ENCODE results near the gene CDH8.

DNA sequence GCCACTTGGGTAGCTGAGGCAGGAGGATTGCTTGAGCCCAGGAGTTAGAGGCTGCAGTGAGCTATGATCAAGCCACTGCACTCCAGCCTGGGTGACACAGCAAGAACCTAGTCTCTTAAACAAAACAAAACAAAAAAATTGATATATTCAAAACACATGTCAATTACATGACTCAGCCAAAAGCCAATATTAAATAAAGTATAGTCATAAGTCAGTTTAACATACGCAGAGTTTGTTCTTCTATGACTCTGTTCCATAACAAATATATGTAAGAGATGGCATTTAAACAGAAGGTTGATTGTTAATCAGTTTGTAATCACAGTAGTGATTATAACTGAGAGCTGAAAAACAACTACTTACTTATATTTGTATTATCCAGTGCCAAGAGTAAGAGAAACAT lies 106.5 kb downstream of the CDH8 start:
- TF ChIP-seq, protein P1, sequence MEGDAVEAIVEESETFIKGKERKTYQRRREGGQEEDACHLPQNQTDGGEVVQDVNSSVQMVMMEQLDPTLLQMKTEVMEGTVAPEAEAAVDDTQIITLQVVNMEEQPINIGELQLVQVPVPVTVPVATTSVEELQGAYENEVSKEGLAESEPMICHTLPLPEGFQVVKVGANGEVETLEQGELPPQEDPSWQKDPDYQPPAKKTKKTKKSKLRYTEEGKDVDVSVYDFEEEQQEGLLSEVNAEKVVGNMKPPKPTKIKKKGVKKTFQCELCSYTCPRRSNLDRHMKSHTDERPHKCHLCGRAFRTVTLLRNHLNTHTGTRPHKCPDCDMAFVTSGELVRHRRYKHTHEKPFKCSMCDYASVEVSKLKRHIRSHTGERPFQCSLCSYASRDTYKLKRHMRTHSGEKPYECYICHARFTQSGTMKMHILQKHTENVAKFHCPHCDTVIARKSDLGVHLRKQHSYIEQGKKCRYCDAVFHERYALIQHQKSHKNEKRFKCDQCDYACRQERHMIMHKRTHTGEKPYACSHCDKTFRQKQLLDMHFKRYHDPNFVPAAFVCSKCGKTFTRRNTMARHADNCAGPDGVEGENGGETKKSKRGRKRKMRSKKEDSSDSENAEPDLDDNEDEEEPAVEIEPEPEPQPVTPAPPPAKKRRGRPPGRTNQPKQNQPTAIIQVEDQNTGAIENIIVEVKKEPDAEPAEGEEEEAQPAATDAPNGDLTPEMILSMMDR (IDR thresholded peaks at IDR 0.05; ENCODE audit: insufficient read depth, low read length, poor library complexity, severe bottlenecking): no peak
- TF ChIP-seq EZH2phosphoT487 (conservative IDR thresholded peaks at IDR 0.05; ENCODE audit: low read length): no peak
